HEK293 (cell line): ENCODE results near the gene DPM2.

Experiments used
- CTCF ChIA-PET: fragments of 350-600 bp; formaldehyde crosslinking; extraction: SDS; loops from one replicate; lab custom pipeline; 2021; ENCODE audit warnings: antibody characterized with exemption; lab: Yijun Ruan, JAX
- POLR2A ChIA-PET: fragments of 300-600 bp; formaldehyde crosslinking; extraction: SDS; loops from one replicate; lab custom pipeline; 2020; ENCODE audit warnings: antibody characterized with exemption, inconsistent platforms; lab: Yijun Ruan, JAX
- H3K27ac ChIP-seq: fragments of 200-500 bp; sonication (Bioruptor generic); 2 replicates; pipeline ENCODE4 v1.5.1; 2014; ENCODE audit warnings: low read depth, low read length, control low read depth, inconsistent platforms; ENCODE audit errors: extremely low read depth
- H3K36me3 ChIP-seq, 2 experiments: fragments of 200-500 bp in 1 of 2; sonication (Bioruptor generic) in 1 of 2; 1 replicate in 1 of 2; 2 replicates in 1 of 2; pipeline ENCODE4 v1.5.1; 2014 to 2017; ENCODE audit warnings: inconsistent platforms in 2 of 2, low read length in 2 of 2; ENCODE audit not compliant: control insufficient read depth in 2 of 2, insufficient read depth in 1 of 2
- H3K4me1 ChIP-seq: fragments of 200-500 bp; sonication (Bioruptor generic); 2 replicates; pipeline ENCODE4 v1.5.1; 2014; ENCODE audit warnings: mild to moderate bottlenecking, low read length, inconsistent platforms; ENCODE audit not compliant: control insufficient read depth, insufficient read depth
- H3K4me3 ChIP-seq: 2 replicates; pipeline ENCODE4 v1.5.1; 2011; ENCODE audit warnings: low read depth, mild to moderate bottlenecking, control low read depth, low read length, moderate library complexity
- H3K9me3 ChIP-seq: fragments of 200-500 bp; sonication (Bioruptor generic); 2 replicates; pipeline ENCODE4 v1.5.1; 2014; ENCODE audit warnings: low read depth, low read length, inconsistent platforms; ENCODE audit not compliant: control insufficient read depth, insufficient read depth
- GLI4 ChIP-seq: fragments of 450-650 bp; formaldehyde crosslinking; IDR thresholded peaks from 2 replicates; pipeline ENCODE4 v1.5.1; 2016; ENCODE audit warnings: missing biosample characterization, missing genetic modification characterization
- GLIS2 ChIP-seq: fragments of 450-650 bp; formaldehyde crosslinking; IDR thresholded peaks from 2 replicates; pipeline ENCODE4 v1.5.1; 2016; ENCODE audit warnings: missing biosample characterization, missing genetic modification characterization
- SALL2 ChIP-seq: fragments of 450-650 bp; formaldehyde crosslinking; IDR thresholded peaks from 2 replicates; pipeline ENCODE4 v1.5.0; 2017; ENCODE audit warnings: missing biosample characterization, mild to moderate bottlenecking, missing genetic modification characterization, borderline replicate concordance
- YY1 ChIP-seq: fragments of 450-650 bp; formaldehyde crosslinking; IDR thresholded peaks from 2 replicates; pipeline ENCODE4 v1.5.1; 2018; ENCODE audit warnings: missing biosample characterization, missing genetic modification characterization
- ZBTB49 ChIP-seq: fragments of 450-650 bp; formaldehyde crosslinking; IDR thresholded peaks from 2 replicates; pipeline ENCODE4 v1.5.1; 2016; ENCODE audit warnings: missing biosample characterization, missing genetic modification characterization, low read depth
- ZBTB7A ChIP-seq: fragments of 450-650 bp; formaldehyde crosslinking; IDR thresholded peaks from 2 replicates; pipeline ENCODE4 v1.5.1; 2016; ENCODE audit warnings: low read depth, missing biosample characterization, missing genetic modification characterization
- ZBTB8A ChIP-seq: fragments of 450-650 bp; formaldehyde crosslinking; IDR thresholded peaks from 2 replicates; pipeline ENCODE4 v1.5.1; 2016; ENCODE audit warnings: missing biosample characterization, missing genetic modification characterization
- ZIC2 ChIP-seq: fragments of 450-650 bp; formaldehyde crosslinking; IDR thresholded peaks from 2 replicates; pipeline ENCODE4 v1.5.1; 2016; ENCODE audit warnings: missing biosample characterization, missing genetic modification characterization
- ZNF112 ChIP-seq: fragments of 450-650 bp; formaldehyde crosslinking; IDR thresholded peaks from 2 replicates; pipeline ENCODE4 v1.5.0; 2017; ENCODE audit warnings: missing biosample characterization, missing genetic modification characterization
- ZNF239 ChIP-seq: fragments of 450-650 bp; formaldehyde crosslinking; IDR thresholded peaks from 2 replicates; pipeline ENCODE4 v1.5.1; 2016; ENCODE audit warnings: missing biosample characterization, missing genetic modification characterization
- ZNF274 ChIP-seq, 2 experiments: fragments of 200-500 bp in 1 of 2; fragments of 450-650 bp in 1 of 2; sonication (Bioruptor generic) in 1 of 2; formaldehyde crosslinking in 1 of 2; IDR thresholded peaks; 2 replicates each; pipeline versions ENCODE4 v1.5.1 to v1.6.1; 2014 to 2016; ENCODE audit warnings: borderline replicate concordance in 1 of 2, inconsistent platforms in 1 of 2, low read length in 1 of 2, missing biosample characterization in 1 of 2, missing genetic modification characterization in 1 of 2
- ZNF426 ChIP-seq: fragments of 450-650 bp; formaldehyde crosslinking; IDR thresholded peaks from 2 replicates; pipeline ENCODE4 v1.5.1; 2017; ENCODE audit warnings: missing biosample characterization, missing genetic modification characterization, mild to moderate bottlenecking, inconsistent platforms, moderate library complexity
- ZNF510 ChIP-seq: fragments of 450-650 bp; formaldehyde crosslinking; IDR thresholded peaks from 2 replicates; pipeline ENCODE4 v1.5.1; 2018; ENCODE audit warnings: mild to moderate bottlenecking, missing genetic modification characterization, missing biosample characterization; ENCODE audit not compliant: insufficient replicate concordance
- ZNF670 ChIP-seq: fragments of 450-650 bp; formaldehyde crosslinking; IDR thresholded peaks from 2 replicates; pipeline ENCODE4 v1.5.1; 2016; ENCODE audit warnings: missing biosample characterization, missing genetic modification characterization, low read depth
- ZNF777 ChIP-seq: fragments of 450-650 bp; formaldehyde crosslinking; IDR thresholded peaks from 2 replicates; pipeline ENCODE4 v1.5.1; 2017; ENCODE audit warnings: missing biosample characterization, missing genetic modification characterization, borderline replicate concordance
- ZSCAN23 ChIP-seq: fragments of 450-650 bp; formaldehyde crosslinking; IDR thresholded peaks from 2 replicates; pipeline ENCODE4 v1.5.1; 2016; ENCODE audit warnings: missing biosample characterization, missing genetic modification characterization
- ZSCAN4 ChIP-seq: fragments of 450-650 bp; formaldehyde crosslinking; IDR thresholded peaks from 2 replicates; pipeline ENCODE4 v1.5.1; 2017; ENCODE audit warnings: missing biosample characterization, missing genetic modification characterization

The DPM2 gene

DNA sequence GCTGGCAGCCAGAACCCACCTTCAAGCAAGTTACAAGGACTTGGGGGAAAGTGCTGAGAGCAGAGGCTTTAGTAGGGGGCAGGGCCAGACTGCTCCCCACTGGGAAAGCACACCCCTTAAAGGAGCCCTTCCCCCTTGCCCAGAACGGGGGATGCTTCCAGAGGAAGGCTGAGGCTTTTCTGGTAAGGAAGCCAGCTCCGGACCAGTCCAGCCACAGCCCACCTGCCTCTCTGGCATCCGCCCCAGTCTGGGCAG, 4.2 kb upstream of the DPM2 start:
- peaks cover 3% of the 10 kb centered on the region; the same call in 1 of the 2 replicates for H3K4me1 ChIP-seq
- TF ChIP-seq ZBTB7A (tag by site-specific recombination): no peak
- no peak for TF ChIP-seq ZNF239 (tag by site-specific recombination)
- no peak for TF ChIP-seq ZNF274 (IDR thresholded peaks at IDR 0.05; ENCODE audit: low read length)
- TF ChIP-seq ZNF274 (tag by site-specific recombination; IDR thresholded peaks at IDR 0.05; ENCODE audit: borderline replicate concordance): no peak
- 0 out of 2 replicates have a peak, but pooled peaks have one; percentile 4 for TF ChIP-seq ZIC2 (tag by site-specific recombination)
- no peak for TF ChIP-seq ZNF426 (tag by site-specific recombination)
- TF ChIP-seq ZNF670: no peak
- ChIA-PET CTCF (interaction anchor here (0.6 to 8.1 kb wide), 22 partner anchors 8 to 211 kb away, joined by 3 to 165 read pairs (median 6); partner anchors contain the start of genes EEIG1 and PIP5KL1), POLR2A (interaction anchor here (2.8 kb wide), 1 partner anchor 38 kb away, joined by 12 read pairs; the partner anchor contains the start of gene EEIG1)
- no peaks in the 10 kb centered on the region for H3K9me3 ChIP-seq
- no peak overlapping the region for H3K27ac ChIP-seq
- no peak overlapping the region for H3K4me3 ChIP-seq
- peaks cover 0 to 35% of the 10 kb centered on the region in 2 experiments; a peak in 1 of 3 replicates for H3K36me3 ChIP-seq

DNA sequence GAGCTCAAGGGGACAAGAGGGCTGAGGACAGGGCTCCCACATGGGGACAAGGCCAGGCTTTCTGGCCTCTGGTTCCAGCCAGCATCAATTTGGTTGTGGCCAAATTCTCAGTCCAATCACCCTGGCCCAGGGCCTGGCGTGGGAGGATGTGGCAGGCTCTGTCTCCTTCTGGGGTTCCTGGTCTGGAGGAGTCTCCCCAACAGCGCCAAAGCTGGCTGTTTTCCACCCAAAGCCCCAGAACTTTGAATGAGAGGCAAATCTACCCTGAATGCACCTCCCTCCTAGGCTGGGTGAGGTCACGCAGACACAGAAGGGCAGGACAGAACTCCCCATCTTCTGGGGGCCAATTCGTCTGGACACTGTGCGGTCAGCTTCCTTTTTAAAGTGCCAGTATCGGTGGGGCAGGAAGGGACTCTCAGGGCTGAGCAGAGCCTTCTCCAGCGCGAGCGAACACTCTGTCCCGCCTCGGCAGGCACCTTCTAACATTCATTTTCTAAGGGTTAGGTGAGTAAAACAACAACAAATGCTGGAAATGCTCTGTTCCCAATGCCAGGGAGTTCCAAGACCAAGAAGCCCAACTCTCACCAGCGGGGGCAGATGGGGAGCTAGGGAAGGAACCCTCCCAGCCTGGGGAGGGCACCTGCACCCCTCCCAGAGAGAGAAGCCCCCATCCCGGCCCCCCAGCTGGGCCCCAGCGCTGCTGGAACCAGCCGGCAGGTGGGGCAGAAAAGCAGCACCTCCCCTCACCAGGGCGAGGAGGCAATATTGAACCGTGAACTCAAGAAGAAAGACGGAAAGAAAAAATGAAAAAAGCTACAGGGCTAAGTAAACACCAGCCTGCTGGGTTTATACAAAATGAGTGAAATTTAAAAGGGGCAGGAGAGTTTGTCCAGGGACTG, 3.7 kb upstream of the DPM2 start:
- Histone ChIP-seq H3K27ac (no peak overlapping the region), H3K9me3 (no peaks in the 10 kb centered on the region), H3K36me3 (peaks cover 0 to 38% of the 10 kb centered on the region in 2 experiments; a peak in 1 of 3 replicates)
- CTCF ChIA-PET: interaction anchor here (0.6 to 8.1 kb wide), 20 partner anchors 9 to 212 kb away, joined by 3 to 165 read pairs (median 6); partner anchors contain the start of genes EEIG1 and PIP5KL1
- TF ChIP-seq ZNF112 (tag by site-specific recombination): no peak
- no peak for TF ChIP-seq ZBTB49 (tag by site-specific recombination)
- TF ChIP-seq ZNF426 (tag by site-specific recombination): no peak
- no peak for TF ChIP-seq YY1 (tag by site-specific recombination)
- no peak for TF ChIP-seq ZSCAN23 (tag by site-specific recombination)
- TF ChIP-seq SALL2: no peak
- no peak for TF ChIP-seq ZNF510 (tag by site-specific recombination)
- no peak for TF ChIP-seq ZNF777 (tag by site-specific recombination)
- TF ChIP-seq ZBTB8A (tag by site-specific recombination): no peak
- TF ChIP-seq ZIC2 (tag by site-specific recombination): peak; percentile 23
- no peak for TF ChIP-seq ZSCAN4
- TF ChIP-seq GLIS2 (tag by site-specific recombination): 0 out of 2 replicates have a peak, but pooled peaks have one; percentile 14
- no peak for TF ChIP-seq GLI4
- TF ChIP-seq, all 188 proteins: peak for 2
- Histone ChIP-seq H3K4me3 (no peak overlapping the region), H3K4me1 (peaks cover 3% of the 10 kb centered on the region; the same call in 1 of the 2 replicates)
- POLR2A ChIA-PET: interaction anchor here (1.0 to 2.8 kb wide), 2 partner anchors 16 to 38 kb away, joined by 3 to 12 read pairs; partner anchors contain the start of gene EEIG1
